HG03196 (cell line): ENCODE results near the gene EVI5L.

Experiments used
- ATAC-seq: cut with Tn5 transposase; IDR thresholded peaks from one replicate; pipeline ENCODE4 v1.9.1; 2021; ENCODE audit not compliant: unreplicated experiment

Gene EVI5L

DNA sequence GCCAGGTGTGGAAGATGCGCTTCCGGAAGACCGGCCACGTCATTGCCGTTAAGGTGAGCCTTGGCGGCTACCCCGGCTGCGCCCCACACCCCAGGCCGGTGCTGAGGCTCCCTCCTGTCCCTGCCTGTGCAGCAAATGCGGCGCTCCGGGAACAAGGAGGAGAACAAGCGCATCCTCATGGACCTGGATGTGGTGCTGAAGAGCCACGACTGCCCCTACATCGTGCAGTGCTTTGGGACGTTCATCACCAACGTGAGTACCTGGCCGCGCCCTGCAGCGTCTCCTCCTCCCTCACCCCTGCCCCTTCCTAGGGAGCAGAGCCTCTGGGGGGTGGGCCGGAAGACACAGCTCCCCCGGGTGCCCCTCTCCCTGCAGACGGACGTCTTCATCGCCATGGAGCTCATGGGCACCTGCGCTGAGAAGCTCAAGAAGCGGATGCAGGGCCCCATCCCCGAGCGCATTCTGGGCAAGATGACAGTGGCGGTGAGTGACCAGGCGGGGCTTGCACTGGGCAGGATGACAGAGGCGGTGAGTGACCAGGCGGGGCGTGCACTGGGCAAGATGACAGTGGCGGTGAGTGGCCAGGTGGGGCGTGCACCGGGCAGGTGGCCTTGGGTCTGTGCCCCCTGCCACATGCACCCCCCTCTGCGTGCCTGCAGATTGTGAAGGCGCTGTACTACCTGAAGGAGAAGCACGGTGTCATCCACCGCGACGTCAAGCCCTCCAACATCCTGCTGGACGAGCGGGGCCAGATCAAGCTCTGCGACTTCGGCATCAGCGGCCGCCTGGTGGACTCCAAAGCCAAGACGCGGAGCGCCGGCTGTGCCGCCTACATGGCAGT lies 80.5 kb downstream of the EVI5L start:
- no peak for ATAC-seq

DNA sequence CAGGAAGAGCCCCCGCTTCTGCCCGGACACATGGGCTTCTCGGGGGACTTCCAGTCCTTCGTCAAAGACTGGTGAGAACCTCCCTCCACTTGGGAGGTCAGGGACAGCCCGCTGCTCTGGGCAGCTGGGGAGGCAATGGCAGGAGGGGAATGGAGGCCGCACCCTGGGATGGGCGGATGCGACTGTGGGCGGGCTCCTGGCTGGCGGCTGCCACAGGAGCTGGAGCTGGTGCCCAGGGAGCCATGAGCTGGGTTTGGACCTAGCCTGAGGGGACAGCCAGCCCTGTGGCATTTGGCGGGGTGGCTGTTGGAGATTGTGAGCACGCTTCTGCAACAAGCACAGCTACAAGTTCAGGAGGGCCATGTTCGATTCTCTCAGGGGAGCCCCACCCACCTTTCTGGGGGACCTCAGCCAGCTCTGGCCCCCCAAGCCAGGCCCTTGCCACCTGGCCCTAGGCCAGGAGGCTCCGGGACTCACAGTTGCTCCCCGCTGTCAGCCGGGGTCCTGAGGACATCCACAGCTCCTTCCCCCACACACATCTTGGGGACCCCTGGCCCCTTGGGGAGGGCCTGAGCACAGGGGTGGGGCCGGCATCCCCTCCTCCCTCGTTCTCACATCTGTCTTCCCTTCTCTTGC lies 81.6 kb downstream of the EVI5L start:
- no peak for ATAC-seq

DNA sequence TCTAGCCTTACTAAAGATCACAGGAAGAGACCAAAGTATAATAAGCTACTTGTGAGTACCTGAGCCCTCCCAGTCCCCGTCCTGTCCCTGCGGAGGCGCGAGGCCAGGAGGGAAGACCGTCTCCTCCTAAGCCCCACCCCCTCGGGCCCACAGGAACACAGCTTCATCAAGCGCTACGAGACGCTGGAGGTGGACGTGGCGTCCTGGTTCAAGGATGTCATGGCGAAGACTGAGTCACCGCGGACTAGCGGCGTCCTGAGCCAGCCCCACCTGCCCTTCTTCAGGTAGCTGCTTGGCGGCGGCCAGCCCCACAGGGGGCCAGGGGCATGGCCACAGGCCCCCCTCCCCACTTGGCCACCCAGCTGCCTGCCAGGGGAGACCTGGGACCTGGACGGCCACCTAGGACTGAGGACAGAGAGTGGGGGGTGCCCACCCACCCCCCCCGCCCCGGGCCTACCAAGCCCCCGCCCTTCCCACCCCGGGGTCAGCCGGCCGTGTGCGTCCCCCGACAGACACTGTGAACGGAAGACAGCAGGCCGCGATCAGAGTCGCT lies 82.2 kb downstream of the EVI5L start:
- no peak for ATAC-seq

DNA sequence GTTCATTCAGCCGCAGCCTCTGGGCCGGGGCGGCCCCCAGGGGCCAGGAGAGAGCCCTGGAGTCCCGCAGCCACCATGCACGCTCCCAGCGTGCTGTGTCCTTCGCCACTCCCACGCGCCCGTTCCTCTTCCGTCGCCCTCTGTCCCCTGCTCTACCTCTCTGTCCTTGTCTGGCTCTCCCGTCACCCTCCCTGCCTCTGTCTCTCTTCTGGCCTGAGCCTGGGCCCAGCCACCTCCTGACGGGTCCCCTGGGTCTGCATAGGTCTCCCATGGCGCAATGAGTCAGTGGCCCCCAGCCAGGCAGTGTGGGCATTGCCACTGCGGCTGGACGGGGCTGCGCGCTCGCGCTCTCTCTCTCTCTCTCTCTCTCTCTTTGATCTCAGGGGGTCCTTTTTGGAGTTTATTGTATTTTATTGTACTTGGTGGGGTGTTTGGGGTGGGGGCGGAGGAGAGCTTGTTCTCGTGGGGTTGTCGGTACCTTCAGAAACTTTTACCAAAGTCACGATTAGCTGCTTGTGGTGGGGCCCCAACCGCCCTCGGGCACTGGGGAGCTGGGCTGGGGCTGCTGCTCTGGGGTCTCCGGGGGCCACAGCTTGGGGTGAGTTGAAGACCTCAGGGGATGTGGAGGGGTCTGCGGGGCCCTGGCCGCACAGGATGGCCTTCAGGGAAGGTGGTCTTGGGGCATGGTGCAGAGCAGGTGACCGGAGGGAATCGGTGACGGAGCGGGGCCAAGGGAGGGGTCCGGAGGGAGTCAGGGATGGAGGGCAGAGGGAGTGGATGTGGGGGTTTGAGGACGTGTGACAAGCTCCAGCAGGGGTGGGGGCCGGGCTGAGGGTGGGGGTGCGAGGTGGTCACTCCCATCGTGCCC lies 82.9 kb downstream of the EVI5L start:
- no peak for ATAC-seq

DNA sequence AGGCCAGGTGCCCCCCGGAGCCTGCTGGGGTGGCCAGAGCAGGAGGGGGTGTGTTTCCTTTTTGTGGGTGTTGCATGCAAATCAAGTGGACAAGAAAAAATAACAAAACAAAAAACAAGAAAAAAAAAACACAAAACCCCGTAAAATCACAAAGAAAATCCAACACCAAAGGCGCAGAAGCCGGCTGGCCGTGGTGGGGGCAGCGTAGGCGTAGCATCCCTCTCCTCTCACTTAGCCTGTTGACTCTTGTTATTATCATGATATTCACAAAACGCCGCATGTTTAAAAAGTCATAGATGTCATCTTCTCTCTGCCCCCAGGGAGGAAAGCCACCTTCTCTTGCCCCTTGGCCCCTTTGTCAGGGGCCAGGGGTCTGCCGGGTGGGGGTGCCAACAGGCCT lies 83.6 kb downstream of the EVI5L start:
- ATAC-seq = no peak

DNA sequence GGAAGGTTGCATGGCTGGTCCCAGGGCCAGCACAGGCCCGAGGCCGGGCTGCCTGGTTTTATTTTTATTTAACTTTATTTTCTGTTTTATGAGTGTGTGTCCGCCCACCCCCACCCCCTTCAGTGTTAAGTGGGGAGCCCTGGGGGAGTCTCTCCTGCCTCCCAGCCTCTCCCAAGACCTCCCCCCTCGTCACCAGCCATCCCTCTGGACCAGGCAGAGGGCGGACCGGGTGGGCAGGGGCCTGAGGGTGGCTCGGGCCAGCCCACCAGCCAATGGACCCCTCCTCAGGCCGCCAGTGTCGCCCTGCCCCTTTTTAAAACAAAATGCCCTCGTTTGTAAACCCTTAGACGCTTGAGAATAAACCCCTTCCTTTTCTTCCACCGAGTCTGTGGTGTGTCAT lies 84.1 kb downstream of the EVI5L start:
- ATAC-seq = no peak
